Stimulated activated CD4-positive, alpha-beta T cell treated with anti-CD3 and anti-CD28 coated beads, Interleukin-4, amount 100 ng/mL, for 48 hours (primary cell): Measurements from ENCODE around the gene MAFF.
"Not testable (repeated sequence)": the region's sequence is repeated elsewhere in the genome, so short reads cannot be mapped to it uniquely, and the experiment has no call there.

ENCODE experiments used
- DNase-seq, 2 donors: peaks; one replicate each; pipeline ENCODE4 v3.0.0-alpha.2; 2020; ENCODE audit warnings: low read depth in 2 of 2

The MAFF gene

GRCh38 chr22:38223289-38223960 lies 21.6 kb downstream of the MAFF start:
- DNase-seq = no peak

- no peak for DNase-seq
Measured at GRCh38 chr22:38226853-38227649, 25.3 kb downstream of the MAFF start.

- no peak for DNase-seq
Measured at GRCh38 chr22:38228326-38228872, 26.6 kb downstream of the MAFF start.

- DNase-seq = no peak
Measured at GRCh38 chr22:38228873-38229740, 27.3 kb downstream of the MAFF start.

GRCh38 chr22:38230108-38230825 lies 28.5 kb downstream of the MAFF start:
- no peak for DNase-seq

- DNase-seq = no peak
Measured at GRCh38 chr22:38230916-38231315, 29.1 kb downstream of the MAFF start.

GRCh38 chr22:38232196-38232595 lies 30.4 kb downstream of the MAFF start:
- no peak for DNase-seq

- DNase-seq = no peak
Measured at GRCh38 chr22:38233427-38233826, 31.6 kb downstream of the MAFF start.

GRCh38 chr22:38233856-38234255 lies 32.1 kb downstream of the MAFF start:
- DNase-seq = not testable (repeated sequence)

GRCh38 chr22:38235240-38235850 lies 33.6 kb downstream of the MAFF start:
- DNase-seq = no peak

- DNase-seq = no peak
Measured at GRCh38 chr22:38236786-38237185, 35.0 kb downstream of the MAFF start.

GRCh38 chr22:38238519-38239071 lies 36.8 kb downstream of the MAFF start:
- no peak for DNase-seq

GRCh38 chr22:38239101-38239761 lies 37.4 kb downstream of the MAFF start:
- DNase-seq = no peak

GRCh38 chr22:38240734-38241252 lies 39.0 kb downstream of the MAFF start:
- DNase-seq = no peak

- no peak for DNase-seq
Measured at GRCh38 chr22:38243007-38243765, 41.4 kb downstream of the MAFF start.

GRCh38 chr22:38244106-38244505 lies 42.3 kb downstream of the MAFF start:
- DNase-seq = no peak

GRCh38 chr22:38246046-38246658 lies 44.4 kb downstream of the MAFF start:
- no peak for DNase-seq

- no peak for DNase-seq
Measured at GRCh38 chr22:38246692-38247091, 44.9 kb downstream of the MAFF start.

GRCh38 chr22:38247713-38248112 lies 45.9 kb downstream of the MAFF start:
- no peak for DNase-seq
